ENCODE measurements around the gene SNCA. TPM values are rescaled to one million over a fixed set of nuclear protein-coding genes. Genes with fewer than 3 reads are reported as not detected.

Gene SNCA
- total RNA-seq, 1 experiment from 2014 or later: 29.1 TPM

DNA sequence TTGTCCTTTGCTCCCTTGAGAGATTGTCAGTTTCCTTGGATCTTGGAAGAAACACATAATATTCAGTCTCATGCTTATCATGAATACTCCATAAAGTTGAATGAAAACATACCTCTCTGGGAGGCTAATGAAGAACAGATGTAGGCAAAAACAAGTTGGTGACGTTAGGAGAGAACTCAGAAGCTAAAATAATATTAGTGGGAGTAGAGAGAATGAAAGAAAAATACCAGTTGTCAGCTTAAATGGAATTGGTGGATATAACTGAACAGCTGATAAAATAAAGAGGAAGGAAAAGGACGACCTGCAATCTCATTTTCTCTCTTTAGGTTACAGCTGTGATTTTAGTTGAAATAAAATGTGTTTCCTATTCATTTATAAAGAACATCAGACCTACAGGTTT, 124.8 kb downstream of the SNCA start:
- H3K27ac Mint-ChIP-seq (ENCODE audit: low read depth, unreplicated experiment): no peak overlapping the region
- POLR2A ChIA-PET: interaction anchor here (0.6 to 2.5 kb wide), 7 partner anchors 9 to 41 kb away, joined by 3 to 6 read pairs (median 3); no protein-coding TSS in a partner anchor

DNA sequence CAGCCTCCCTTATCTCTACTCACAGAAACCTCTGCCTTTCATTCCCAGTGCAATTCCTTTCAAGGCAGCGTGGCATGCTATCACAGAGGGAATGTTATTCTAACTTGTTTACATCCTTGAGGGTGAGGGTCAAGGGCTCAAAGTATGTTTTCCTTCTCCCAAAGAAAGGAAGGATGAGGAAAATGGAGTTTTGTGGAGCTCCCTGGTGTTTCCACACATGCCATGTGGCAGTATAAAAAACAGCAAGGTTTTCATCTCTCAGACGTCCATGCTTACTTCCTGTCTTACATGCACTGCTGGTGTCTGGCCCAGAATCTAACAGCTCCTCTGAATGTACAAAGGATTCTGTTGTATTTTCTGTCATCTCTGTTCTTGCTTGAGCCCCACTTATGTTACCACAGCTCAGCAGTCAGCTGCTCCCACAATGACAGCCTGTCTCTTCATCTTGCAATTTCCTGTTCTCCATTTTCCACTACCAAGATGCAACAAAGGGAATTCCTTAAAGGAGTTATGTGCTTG, 128.0 kb downstream of the SNCA start:
- H3K27ac Mint-ChIP-seq (ENCODE audit: low read depth, unreplicated experiment): no peak overlapping the region
- DNase-seq (ENCODE audit: unreplicated experiment): no peak
- CTCF ChIA-PET: interaction anchor here (1.3 kb wide), 1 partner anchor 52 kb away, joined by 4 read pairs; no protein-coding TSS in a partner anchor
- TF ChIP-seq, protein P1, sequence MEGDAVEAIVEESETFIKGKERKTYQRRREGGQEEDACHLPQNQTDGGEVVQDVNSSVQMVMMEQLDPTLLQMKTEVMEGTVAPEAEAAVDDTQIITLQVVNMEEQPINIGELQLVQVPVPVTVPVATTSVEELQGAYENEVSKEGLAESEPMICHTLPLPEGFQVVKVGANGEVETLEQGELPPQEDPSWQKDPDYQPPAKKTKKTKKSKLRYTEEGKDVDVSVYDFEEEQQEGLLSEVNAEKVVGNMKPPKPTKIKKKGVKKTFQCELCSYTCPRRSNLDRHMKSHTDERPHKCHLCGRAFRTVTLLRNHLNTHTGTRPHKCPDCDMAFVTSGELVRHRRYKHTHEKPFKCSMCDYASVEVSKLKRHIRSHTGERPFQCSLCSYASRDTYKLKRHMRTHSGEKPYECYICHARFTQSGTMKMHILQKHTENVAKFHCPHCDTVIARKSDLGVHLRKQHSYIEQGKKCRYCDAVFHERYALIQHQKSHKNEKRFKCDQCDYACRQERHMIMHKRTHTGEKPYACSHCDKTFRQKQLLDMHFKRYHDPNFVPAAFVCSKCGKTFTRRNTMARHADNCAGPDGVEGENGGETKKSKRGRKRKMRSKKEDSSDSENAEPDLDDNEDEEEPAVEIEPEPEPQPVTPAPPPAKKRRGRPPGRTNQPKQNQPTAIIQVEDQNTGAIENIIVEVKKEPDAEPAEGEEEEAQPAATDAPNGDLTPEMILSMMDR (IDR thresholded peaks at IDR 0.05; ENCODE audit: unreplicated experiment): no peak
- intact Hi-C loops (cut with micrococcal nuclease): no loop called here
- H3K36me3 Mint-ChIP-seq (ENCODE audit: insufficient read depth, unreplicated experiment): peaks cover 7% of the 10 kb centered on the region
- H3K27me3 Mint-ChIP-seq (ENCODE audit: insufficient read depth, unreplicated experiment): no peaks in the 10 kb centered on the region
- no TSS peak for BruUV-seq (replicated peaks)
- no peaks in the 10 kb centered on the region for H3K9me3 Mint-ChIP-seq (ENCODE audit: unreplicated experiment)
- no peak overlapping the region for H3K4me3 Mint-ChIP-seq (ENCODE audit: unreplicated experiment)
- POLR2A ChIA-PET: interaction anchor here (1.1 to 1.6 kb wide), 4 partner anchors 10 to 45 kb away, joined by 3 read pairs; no protein-coding TSS in a partner anchor
- peaks cover 18% of the 10 kb centered on the region for H3K4me1 Mint-ChIP-seq (ENCODE audit: insufficient read depth, unreplicated experiment)

More for the DNA sequence above, 124.8 kb downstream of the SNCA start:
- no peak for DNase-seq (ENCODE audit: unreplicated experiment)
- no peaks in the 10 kb centered on the region for H3K27me3 Mint-ChIP-seq (ENCODE audit: insufficient read depth, unreplicated experiment)
- BruUV-seq (replicated peaks): no TSS peak
- H3K4me1 Mint-ChIP-seq (ENCODE audit: insufficient read depth, unreplicated experiment): peaks cover 6% of the 10 kb centered on the region
- H3K4me3 Mint-ChIP-seq (ENCODE audit: unreplicated experiment): no peak overlapping the region
- no peaks in the 10 kb centered on the region for H3K9me3 Mint-ChIP-seq (ENCODE audit: unreplicated experiment)
- CTCF ChIA-PET: interaction anchor here (1.0 to 1.2 kb wide), 2 partner anchors 9 to 17 kb away, joined by 4 to 5 read pairs; no protein-coding TSS in a partner anchor
- TF ChIP-seq, protein P1 (IDR thresholded peaks at IDR 0.05; ENCODE audit: unreplicated experiment): no peak
- peaks cover 14% of the 10 kb centered on the region for H3K36me3 Mint-ChIP-seq (ENCODE audit: insufficient read depth, unreplicated experiment)
- intact Hi-C loops (cut with micrococcal nuclease): no loop called here

DNA sequence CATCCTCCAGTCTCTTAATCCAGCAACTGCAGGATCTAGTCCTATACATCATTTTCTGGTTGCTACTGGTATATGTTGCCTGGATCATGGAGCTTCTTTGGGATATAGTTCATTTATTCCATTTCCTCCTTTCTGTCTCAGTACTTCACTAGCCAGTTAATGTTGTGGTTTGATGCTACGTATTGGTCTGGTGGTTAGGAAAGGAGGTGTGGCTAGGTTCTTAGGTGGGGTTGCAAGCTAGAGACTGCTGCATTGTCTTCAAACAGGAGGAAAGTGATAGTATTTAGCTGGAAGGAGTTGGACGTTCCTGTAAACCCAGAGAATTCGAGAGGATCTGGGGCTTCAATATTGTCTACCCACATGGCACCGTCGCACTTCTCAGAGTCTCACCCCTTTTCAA, 129.5 kb downstream of the SNCA start:
- Mint-ChIP-seq H3K4me3 (ENCODE audit: unreplicated experiment) (no peak overlapping the region), H3K4me1 (ENCODE audit: insufficient read depth, unreplicated experiment) (peaks cover 23% of the 10 kb centered on the region), H3K36me3 (ENCODE audit: insufficient read depth, unreplicated experiment) (peaks cover 8% of the 10 kb centered on the region), H3K27me3 (ENCODE audit: insufficient read depth, unreplicated experiment) (no peaks in the 10 kb centered on the region), H3K9me3 (ENCODE audit: unreplicated experiment) (no peaks in the 10 kb centered on the region), H3K27ac (ENCODE audit: low read depth, unreplicated experiment) (no peak overlapping the region)
- BruUV-seq (replicated peaks): no TSS peak
- TF ChIP-seq, protein P1 (IDR thresholded peaks at IDR 0.05; ENCODE audit: unreplicated experiment): no peak
- ChIA-PET CTCF (no interaction called here), POLR2A (interaction anchor here (1.1 to 1.6 kb wide), 4 partner anchors 10 to 26 kb away, joined by 3 to 4 read pairs (median 3); no protein-coding TSS in a partner anchor)
- intact Hi-C loops (cut with micrococcal nuclease): no loop called here
- DNase-seq (ENCODE audit: unreplicated experiment): no peak

DNA sequence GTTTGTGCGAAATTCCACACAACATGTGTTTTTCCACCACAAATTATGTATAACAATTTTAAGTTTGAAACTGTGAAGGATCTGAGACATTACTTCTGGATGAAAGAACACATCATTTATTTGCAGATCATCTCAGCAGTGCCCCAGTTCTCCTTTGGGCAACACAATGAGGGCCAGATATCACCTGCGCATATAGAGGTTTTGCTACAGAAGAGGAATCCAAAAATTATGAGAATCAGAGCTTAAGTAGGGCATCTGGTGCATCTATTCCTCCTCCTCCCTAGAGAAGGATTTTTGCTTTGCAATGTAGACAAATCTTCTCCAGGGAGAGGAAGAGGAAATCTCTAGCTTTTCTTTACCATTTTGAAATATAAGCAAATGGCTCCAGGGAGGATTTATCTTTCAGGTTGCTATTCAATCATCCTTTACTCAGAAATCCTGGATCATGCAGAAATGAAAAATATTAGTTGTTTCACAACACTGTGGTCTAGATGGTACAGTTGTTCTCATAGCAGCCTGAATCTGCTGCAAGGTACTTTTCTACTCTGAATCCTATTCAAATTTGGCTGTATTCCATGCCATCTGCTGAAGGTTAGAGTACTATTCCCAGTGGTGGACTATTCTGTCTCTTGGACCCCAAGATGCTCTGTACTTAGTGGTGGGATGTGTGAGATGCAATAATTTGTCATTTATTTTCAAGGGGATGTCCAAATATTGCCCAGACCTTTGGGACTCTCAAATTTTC, 132.1 kb downstream of the SNCA start:
- no peak overlapping the region for H3K4me3 Mint-ChIP-seq (ENCODE audit: unreplicated experiment)
- ChIA-PET CTCF (interaction anchor here (1.2 kb wide), 1 partner anchor 195 kb away, joined by 4 read pairs; no protein-coding TSS in a partner anchor), POLR2A (interaction anchor here (0.6 to 1.2 kb wide), 3 partner anchors 10 to 44 kb away, joined by 3 to 4 read pairs (median 3); no protein-coding TSS in a partner anchor)
- no peak for DNase-seq (ENCODE audit: unreplicated experiment)
- H3K36me3 Mint-ChIP-seq (ENCODE audit: insufficient read depth, unreplicated experiment): peaks cover 12% of the 10 kb centered on the region
- BruUV-seq (replicated peaks): no TSS peak
- intact Hi-C loops (cut with micrococcal nuclease): no loop called here
- no peak overlapping the region for H3K27ac Mint-ChIP-seq (ENCODE audit: low read depth, unreplicated experiment)
- TF ChIP-seq, protein P1 (IDR thresholded peaks at IDR 0.05; ENCODE audit: unreplicated experiment): no peak
- no peaks in the 10 kb centered on the region for H3K27me3 Mint-ChIP-seq (ENCODE audit: insufficient read depth, unreplicated experiment)
- no peaks in the 10 kb centered on the region for H3K9me3 Mint-ChIP-seq (ENCODE audit: unreplicated experiment)
- H3K4me1 Mint-ChIP-seq (ENCODE audit: insufficient read depth, unreplicated experiment): peaks cover 23% of the 10 kb centered on the region
